ENCODE results near the gene CENPL. TPM values are rescaled to one million over a fixed set of nuclear protein-coding genes. Genes with fewer than 3 reads are reported as not detected.

CENPL gene
- total RNA-seq, 1 donor from 2014 or later, result 5.5 TPM

DNA sequence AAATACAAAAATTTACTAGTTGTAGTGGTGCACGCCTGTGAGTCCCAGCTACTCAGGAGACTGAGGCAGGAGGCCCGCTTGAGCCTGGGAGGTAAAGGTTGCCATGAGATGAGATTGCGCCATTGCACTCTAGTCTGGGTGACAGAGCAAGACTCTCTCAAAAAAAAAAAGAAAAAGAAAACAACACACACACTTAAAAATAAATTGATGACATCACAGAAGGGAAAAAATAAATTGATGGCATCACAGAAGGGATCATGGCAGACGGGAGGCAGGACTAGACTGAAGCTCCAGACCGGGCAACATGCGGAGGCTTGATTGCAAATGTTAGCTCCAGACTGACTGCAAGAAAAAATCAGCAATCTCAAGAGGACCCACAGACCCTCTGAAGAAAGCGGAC, 66.6 kb downstream of the CENPL start:
- DNase-seq (ENCODE audit: low spot score), result no peak

DNA sequence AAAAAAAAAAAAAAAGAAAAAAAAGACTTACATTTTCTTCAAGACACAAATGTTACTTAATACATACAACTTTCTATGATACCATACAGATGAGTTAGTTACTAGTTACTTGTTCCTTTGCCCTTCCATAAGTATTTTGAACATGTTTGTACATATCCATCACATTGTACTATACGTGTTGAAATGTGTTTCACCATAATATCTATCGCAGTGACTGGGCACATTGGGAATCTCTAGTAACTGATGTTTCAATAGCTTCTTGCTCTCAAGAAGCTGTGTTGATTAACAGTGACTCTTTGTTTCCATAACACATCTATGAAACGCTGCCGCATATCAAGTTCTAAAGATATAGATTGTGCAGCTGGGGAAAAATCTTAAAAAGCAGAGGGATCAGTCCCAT, 67.0 kb downstream of the CENPL start:
- no peak for DNase-seq (ENCODE audit: low spot score)

DNA sequence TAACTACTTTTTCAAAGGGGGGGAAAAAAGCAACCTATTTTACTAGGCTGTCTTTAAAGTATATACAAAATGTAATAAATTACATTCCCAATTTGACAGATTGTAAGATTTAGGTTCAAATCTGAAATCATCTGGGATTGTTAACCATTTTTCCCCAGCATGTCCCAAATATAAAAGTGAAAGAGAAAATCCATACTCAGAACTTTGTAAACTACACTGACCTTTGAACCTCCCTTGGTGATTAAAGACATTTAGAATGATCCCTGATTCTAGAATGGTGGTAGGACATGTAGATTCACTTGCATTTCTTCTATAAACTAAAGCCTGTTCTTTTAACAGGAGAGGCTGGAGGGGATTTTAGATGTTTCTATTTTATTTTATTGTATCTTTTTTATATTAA, 70.9 kb downstream of the CENPL start:
- DNase-seq (ENCODE audit: low spot score), result no peak

Other genes starting within 250 kb of the CENPL start
- gene SLC9C2, start 221.8 kb downstream of the CENPL start, total RNA-seq, result not detected
- not detected for gene TEX50, start 189.5 kb downstream of the CENPL start, total RNA-seq
- gene ANKRD45, start 155.0 kb downstream of the CENPL start, total RNA-seq, result 0.69 TPM
- 19.6 TPM for gene KLHL20, start 109.9 kb downstream of the CENPL start, total RNA-seq
- gene DARS2, start 210 bp downstream of the CENPL start, total RNA-seq, result 16.9 TPM
- gene GAS5, start 43.1 kb upstream of the CENPL start, total RNA-seq, result 234 TPM
- 13.0 TPM for gene ZBTB37, start 43.5 kb upstream of the CENPL start, total RNA-seq
- gene SERPINC1, start 92.4 kb upstream of the CENPL start, total RNA-seq, result 1.2 TPM
- 35.0 TPM for gene RC3H1, start 197.5 kb upstream of the CENPL start, total RNA-seq